ENCODE data around the gene CDC42BPG.

The CDC42BPG gene

GRCh38 chr11:64870893-64871466, 26.5 kb upstream of the CDC42BPG start:
- no peak for TF ChIP-seq CTCF (IDR thresholded peaks at IDR 0.05)

- TF ChIP-seq CTCF (IDR thresholded peaks at IDR 0.05), result no peak
These were observed 25.9 kb upstream of the CDC42BPG start for GRCh38 chr11:64870176-64870892.

GRCh38 chr11:64869571-64870175, 25.2 kb upstream of the CDC42BPG start:
- no peak for TF ChIP-seq CTCF (IDR thresholded peaks at IDR 0.05)

- TF ChIP-seq CTCF (IDR thresholded peaks at IDR 0.05), result no peak
These were observed 24.6 kb upstream of the CDC42BPG start for GRCh38 chr11:64868904-64869570.

- no peak for TF ChIP-seq CTCF (IDR thresholded peaks at IDR 0.05)
These were observed 23.5 kb upstream of the CDC42BPG start for GRCh38 chr11:64867748-64868462.

GRCh38 chr11:64866173-64866491, 21.7 kb upstream of the CDC42BPG start:
- no peak for TF ChIP-seq CTCF (IDR thresholded peaks at IDR 0.05)
